Lung microvascular endothelial cell (primary cell): ENCODE results near the gene FLT1. TPM values are rescaled to one million over a fixed set of nuclear protein-coding genes. Genes with fewer than 3 reads are reported as not detected.

ENCODE experiments used
- DNase-seq, 2 donors: peaks; one replicate each; pipeline versions ENCODE4 v3.0.0 to v3.0.0-alpha.2; 2010; ENCODE audit warnings: low read depth in 2 of 2
- total RNA-seq: library from RNA; depleted of rRNA; stranded (reverse); fragments of >200 nt; gene quantifications from 2 replicates; pipeline ENCODE4 v1.2.1, GENCODE V29; 2014

FLT1 gene
- total RNA-seq, 1 donor from 2014 or later, result 3.4 TPM

DNA sequence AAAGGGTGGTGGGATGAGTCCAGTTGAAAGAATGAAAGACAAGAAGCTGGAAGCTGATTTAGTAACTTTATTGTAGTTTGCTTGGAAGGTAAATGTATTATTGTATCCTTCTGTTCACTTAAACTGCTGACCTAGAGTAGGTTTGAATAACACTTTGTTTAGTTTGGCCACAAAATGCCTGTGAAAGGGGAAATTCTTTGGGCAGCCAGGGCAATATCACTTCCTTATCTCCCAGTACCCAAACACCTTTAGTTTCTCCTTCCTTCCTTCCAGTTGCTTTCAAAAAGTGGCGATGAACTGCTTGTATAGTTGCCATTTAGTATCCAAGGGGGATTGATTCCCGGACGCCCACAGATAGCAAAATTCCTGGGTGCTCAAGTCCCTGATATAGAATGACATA lies 236.5 kb downstream of the FLT1 start:
- peak; percentile 20 to 67 for DNase-seq

DNA sequence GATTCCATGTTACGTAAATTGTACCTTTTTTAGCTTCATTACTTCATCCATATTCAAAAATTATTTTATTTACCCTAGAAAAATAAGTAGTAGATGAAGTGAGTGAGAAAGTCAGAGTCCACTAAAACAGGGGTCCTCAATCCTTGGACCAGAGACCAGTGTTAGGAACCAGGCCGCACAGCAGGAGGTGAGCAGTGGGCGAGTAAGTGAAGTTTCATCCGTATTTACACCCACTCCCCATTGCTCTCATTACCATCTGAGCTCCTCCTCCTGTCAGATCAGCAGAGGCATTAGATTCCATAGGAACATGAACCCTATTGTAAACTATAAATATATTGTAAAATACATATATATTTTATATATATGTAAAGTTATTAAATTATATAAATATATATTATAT lies 237.6 kb downstream of the FLT1 start:
- no peak for DNase-seq

DNA sequence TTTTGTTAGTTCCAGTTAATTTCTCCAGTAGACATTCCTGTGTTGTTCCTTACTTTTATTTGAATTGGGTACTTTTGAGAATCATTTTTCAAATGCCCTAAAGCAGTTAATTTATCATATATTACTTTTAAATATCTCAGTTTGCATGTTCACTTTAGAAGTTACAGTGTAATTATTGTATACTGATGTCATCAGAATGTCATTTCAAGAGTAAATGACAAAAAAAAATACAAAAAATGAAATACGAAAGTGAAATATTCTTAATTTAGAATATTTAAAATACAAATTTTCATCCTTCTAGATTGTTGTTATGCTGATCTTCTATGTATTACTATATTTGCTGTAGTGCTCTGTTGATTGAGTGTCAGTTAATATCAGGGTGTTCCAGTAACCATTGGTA lies 242.4 kb downstream of the FLT1 start:
- DNase-seq, result no peak

- DNase-seq, result peak in 1 of 2 donors; percentile 5
Observed at GRCh38 chr13:28251466-28251865, 243.5 kb downstream of the FLT1 start.

GRCh38 chr13:28250542-28250941 lies 244.4 kb downstream of the FLT1 start:
- DNase-seq, result no peak

Other genes with a start within 250 kb of the FLT1 start
- gene POMP, start 164.0 kb upstream of the FLT1 start, total RNA-seq, result 63.7 and 95.7 TPM in 2 replicates
- gene SLC46A3, start 223.8 kb upstream of the FLT1 start, total RNA-seq, result 0.99 and 3.5 TPM in 2 replicates